Pons (tissue), 1 donor: ENCODE data around the gene XRCC1.
"Not testable (repeated sequence)": the region's sequence is repeated elsewhere in the genome, so short reads cannot be mapped to it uniquely, and the experiment has no call there.

Experiments used
- DNase-seq: peaks from one replicate; pipeline ENCODE4 v3.0.0-alpha.2; 2016; ENCODE audit warnings: low spot score

XRCC1 gene

DNA sequence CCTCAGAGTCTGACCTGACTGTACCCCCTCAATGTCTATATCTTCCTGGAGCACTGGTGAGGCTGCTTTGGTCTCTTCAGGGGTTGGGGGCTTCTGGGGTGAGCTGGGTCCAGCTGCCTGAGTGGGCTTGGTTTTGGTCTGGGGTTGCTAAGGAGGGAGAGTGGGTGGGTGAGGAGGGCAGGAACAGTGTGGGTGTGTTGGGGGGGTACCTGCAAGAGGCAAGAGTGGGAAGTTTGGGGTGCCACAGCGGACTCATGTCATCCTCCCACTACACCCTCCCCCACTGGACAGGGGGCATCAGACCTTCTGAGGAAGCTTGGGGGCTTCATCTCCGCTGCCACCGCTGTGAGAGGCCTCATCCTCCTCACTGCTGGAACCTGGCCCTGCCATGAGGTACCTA, 28.7 kb downstream of the XRCC1 start:
- no peak for DNase-seq

DNA sequence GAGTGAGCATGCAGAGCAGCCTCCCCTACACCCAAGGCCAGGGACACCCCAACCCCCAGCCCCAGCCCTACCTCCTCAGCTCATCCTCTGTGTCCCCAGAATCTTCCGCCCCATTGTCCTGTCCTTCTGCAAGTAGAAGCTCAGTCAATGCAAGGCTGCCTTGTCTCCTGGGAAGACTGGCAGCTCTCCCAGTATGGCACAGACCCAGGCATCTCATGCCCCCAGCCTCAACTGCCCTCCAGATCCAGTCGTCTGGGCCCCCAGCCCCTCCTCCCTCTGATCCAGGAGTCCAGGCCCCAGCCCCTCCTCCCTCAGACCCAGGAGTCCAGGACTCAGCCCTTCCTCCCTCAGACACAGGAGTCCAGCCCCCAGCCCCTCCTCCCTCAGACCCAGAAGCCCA, 29.3 kb downstream of the XRCC1 start:
- DNase-seq, result no peak

DNA sequence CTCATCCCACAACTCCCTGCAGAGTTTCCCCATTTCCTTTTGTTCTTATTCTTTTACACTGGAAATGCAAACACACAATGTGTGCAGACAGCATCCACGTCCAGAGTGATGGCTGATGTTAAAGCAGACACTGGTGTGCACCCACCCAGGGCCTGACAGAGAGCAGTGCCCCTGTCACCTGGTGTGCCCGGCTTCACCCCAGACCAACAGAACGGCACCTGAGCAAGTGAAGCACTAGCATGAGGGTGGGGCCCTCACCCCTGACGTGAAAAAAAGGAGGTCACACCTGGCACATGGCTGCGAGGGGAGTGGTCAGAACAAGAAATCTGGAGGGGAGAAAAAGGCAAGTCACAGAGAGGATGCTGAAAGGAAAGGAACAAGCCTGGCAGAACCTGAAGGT, 30.1 kb downstream of the XRCC1 start:
- DNase-seq, result no peak

DNA sequence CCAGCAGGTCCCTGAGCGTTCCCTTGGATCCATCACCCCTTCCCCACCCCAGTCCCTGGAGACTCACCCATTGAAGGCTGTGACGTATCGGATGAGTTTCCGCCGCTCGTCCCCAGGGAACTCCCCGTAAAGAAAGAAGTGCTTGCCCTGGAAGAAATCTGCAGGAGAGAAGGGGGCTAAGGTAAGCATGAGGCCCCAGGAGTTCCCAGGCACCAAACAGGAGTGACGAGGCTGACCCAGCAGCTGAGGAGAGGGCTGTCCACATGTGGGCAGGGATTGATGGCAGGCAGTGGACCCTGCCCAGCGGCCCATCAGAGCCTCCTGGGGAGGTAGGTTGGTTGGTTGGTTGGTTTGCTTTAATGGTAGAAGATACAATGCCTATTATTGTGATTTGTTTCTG, 31.2 kb downstream of the XRCC1 start:
- no peak for DNase-seq

DNA sequence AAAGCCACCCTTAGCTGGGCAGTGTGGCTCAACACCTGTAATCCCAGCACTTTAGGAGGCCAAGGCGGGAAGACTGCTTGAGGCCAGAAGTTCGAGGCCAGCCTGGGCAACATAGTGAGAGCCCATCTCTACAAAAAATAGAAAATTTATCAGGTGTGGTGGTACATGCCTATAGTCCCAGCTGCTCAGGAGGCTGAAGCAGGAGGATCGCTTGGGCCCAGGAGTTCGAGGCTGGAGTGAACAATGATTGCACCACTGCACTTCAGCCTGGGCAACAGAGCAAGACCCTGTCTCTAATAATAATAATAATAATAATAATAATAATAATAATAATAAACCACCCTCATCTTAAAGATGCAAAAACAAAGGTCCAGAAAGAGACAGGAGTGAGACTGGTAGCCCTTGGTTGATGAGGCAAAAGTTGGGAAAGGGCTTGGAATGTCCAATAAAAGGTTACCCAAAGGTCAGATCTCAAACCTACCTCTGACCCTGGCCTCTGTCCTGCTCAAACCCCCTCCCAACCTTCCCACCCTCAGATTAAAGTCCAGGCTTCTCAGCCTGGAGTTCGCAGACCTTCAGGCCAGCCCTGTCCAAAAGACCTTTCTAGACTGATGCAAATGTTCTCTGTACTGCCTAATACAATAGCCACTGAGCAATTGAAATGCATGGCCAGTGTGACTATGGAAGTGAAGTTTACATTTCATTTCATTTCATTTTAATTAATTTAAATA, 33.2 kb downstream of the XRCC1 start:
- DNase-seq, result no peak

DNA sequence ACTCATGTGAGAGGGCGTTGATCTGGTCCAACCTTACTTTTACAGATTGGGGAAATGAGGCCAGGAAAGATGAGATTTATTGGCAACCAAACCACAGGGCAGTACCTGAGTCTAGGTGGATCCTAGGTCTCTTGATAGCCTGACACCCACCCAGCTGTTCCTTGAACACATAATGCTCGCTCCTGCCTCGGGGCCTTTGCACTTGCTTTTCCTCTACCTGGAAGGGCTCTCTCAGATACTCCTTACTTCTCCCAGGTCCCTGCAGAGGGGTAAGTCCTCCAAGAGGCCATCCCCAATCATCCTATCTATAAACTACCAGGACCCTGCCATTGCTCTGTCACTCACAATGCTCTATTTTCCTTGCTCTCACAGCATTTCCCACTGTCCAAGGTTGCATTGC, 34.9 kb downstream of the XRCC1 start:
- no peak for DNase-seq

DNA sequence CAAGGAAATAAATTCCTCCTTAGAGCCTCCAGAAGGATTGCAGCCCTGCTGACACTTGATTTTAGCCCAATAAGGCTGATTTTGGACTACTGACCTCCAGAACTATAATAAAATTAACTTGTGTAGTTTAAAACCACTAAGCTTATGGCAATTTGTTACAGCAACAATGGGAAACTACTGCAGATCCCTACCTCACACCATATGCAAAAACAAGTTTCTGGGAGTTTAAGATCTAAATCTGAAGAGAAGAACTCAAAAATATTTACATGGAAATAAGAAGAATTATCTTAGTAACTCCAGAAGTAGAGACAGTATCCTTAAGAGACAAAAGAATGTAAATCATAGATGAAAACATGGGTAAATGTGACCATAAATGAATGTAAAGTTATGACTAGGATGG, 36.4 kb downstream of the XRCC1 start:
- no peak for DNase-seq

DNA sequence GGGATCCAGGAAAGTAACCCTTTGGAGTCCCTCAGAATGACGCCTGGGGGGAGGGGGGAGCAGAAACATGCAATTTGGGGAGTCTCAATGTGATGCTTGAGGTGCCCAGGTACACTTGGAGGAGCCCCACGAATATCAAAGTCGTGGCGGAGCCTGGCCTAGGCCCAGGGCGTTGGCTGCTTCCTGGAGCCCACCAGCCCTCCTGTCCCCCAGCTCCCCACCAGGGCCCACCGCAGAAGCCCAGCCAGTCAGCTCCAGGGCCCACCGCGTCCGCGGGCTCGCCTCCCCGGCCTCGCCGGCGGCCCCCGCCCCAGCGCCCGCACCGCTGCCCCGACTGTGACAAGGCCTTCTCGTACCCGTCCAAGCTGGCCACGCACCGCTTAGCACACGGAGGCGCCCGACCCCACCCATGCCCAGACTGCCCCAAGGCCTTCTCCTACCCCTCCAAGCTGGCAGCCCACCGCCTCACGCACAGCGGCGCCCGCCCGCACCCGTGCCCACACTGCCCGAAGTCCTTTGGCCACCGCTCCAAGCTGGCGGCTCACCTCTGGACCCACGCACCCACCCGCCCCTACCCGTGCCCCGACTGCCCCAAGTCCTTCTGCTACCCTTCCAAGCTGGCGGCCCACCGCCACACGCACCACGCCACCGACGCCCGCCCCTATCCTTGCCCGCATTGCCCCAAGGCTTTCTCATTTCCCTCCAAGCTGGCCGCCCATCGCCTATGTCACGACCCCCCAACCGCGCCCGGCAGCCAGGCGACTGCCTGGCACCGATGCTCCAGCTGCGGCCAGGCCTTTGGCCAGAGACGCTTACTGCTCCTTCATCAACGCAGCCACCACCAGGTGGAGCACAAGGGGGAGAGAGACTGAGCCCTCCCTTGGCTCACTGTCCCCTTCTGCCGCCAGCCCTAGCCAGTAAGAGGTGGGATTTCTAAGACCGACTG, 40.2 kb downstream of the XRCC1 start:
- peak; percentile 52 for DNase-seq

DNA sequence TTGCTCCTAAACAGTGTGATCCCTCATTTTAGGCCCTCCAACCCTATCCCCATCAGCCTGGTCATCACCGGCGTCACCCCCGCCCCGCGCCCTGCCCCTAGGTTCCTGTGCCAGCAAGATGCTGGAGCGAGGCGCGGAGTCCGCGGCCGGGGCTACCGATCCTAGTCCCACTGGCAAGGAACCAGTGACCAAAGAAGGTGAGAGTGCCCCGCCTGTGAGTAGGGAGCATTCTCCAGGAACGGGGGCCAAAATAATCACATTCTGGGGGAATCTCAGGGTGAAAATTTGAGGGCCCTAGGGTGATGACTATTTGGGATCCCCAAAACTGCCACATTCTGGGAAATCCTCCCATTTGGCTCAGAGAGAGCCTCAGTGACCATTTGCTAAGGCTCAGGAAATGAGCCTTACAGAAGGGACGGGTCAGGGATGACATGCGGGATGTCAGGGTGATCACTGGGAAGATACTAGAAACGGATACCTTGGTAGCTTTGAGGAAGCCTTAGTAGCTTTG, 41.0 kb downstream of the XRCC1 start:
- peak; percentile 31 for DNase-seq

DNA sequence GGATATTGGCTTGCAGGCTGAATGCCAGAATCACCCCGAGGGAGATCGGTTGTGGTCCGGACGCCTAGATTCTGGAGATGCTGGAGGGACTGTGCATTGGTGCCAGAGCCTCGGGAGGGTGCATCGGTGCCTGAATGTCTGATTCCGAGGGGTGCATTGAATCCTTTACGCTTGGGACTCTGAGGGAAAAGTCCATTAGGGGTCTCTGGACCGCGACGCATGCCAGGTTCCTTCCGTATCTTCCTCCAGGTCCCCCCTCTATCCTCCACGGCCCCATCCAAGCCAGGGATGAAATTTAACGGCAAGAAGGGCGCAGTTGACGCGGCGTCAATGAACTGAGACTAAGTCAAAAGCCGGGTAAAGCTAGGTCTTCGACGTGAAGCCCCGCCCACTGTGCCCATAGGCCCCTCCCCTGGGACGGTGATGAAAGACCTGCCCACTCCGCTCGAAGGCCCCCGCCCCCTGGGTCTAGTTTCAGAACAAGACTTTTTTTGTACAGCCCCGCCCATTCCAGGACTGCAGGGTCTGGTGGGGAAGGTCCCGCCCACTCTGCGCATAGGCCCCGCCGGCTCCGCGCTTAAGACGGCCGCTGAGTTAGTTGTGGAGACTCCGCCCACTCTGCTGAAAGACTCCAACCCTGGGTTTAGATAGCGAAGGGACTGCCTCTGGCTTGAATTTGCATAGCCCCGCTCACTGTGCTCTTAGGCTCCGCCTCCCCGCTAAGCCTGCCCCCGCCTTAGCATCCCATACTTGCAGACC, 41.6 kb downstream of the XRCC1 start:
- peak; percentile 95 for DNase-seq

DNA sequence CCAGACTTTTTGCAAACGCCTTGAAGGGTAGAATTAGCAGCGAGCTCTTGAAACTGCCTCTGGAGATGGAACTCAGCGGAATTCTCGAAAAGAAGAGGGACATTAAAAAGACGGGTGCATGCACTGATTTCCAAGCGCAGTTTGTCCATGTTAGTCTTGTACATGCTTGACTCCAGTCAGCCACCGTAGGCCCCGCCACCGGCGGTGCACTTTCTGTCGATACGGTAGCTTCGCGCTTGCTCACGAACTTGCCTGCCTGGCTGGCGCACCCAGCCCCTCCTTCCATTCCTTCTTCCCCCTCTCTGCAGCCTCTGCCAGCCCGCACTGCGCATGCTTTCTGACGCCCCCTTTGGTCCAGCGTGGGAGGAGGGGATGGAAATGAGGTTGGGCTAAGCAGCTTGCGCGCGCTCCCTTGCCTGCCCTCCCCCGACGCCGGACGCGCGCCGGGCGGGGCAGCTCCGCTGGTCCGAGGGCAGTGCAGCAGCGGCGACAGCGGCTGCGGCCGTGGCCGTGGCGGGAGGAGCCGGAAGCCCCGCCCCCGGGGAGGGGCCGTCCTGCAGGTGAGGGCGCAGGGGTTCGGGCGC, 42.3 kb downstream of the XRCC1 start, which contains the start of gene ZNF575:
ZNF575 (plus strand) TSS at position 227 of the 584 bp plus-strand sequence. CDS start 1,235 bp downstream, outside the sequence.
- DNase-seq, result peak; percentile 95

DNA sequence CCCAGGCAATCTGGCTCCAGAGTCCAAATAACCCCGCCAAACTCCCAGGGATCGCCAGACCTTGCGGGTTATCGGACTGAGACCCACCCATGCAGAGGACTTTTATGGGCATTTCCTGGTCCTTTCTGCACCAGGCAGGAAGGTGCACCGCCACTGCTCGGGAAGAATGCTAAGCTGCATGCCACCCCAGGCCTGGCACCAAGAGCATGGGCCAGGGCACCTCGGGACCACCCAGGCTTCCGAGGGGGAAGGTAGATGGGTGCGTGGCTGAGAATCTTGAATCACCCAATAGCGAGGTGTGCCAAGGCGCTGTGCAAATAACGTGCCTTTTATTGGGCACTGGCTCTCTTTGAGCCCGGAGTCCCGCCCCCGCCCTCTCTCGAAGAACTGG, 42.8 kb downstream of the XRCC1 start:
- no peak for DNase-seq

DNA sequence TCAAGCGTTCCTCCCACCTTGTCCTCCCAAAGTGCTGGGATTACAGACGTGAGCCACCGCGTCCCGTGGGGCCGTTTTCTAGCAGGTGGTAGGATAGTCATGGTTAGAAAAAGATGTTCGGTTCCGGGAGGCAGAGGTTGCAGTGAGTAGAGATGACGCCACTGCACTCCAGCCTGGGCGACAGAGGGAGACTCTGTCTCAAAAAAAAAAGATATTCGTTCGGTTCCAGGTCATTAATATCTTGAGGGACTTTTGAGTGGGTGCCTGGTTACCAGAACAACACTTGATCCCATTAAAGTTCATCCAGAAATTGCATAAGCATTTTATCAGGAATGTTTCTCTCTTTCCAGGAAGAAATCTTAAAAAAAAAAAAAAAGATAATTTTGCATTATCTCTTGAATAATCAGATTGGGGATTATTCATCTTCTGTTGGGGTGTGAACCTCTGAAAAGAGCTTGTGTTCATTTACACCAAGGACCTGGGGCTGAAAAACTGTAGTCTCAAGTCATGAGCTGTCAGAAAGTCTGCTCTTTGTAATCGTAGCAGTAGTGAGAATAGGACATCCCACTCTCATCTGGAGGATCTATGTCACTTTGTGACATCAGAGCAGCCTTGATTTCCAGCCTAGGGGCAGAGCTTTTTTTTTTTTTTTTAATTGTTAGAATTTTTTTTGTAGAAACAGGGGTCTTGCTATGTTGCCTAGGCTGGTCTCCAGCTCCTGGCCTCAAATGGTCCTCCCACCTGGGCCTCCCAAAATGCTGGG, 47.3 kb downstream of the XRCC1 start:
- no peak for DNase-seq

DNA sequence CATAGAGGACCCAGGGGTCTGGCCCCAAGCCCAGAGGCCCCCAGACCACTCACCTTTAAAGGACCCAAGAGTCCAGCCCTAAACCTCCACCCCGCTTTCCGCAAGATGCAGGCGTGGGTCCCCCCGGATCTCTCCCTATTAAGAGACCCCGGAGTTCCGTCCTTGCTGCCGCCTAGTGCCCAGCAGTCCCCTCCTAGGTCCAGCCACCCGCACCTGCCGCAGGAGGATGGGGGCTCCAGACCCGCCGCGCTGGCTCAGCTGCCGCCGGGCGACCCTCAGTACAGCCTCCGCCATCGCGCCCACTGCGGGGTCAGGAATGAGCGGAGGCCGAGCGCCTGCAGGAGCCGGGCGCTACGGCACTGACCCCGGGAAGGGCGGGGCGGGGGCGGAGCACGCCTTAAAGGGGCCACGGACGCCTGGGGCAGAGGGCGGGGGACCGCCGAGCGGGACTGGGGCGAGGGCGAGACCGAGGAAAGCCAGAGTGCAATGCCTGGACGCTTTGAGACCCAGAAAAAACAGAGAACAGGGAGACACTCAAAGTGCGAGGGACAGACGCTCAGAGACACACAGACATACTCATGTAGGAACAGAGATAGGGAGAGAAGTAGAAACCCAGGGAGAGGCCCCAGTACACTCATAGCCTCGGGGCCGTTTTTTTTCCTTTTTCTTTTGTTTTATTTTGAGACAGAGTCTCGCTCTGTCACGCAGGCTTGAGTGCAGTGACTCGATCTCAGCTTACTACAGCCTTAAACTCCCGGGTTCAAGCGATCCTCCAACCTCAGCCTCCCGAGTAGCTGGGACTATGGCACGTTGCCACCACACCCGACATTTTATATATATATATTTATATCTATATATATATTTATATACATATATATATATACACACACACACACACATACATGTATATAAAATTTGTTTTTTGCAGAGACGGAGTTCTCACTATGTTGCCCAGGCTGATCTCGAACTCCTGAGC, 48.2 kb downstream of the XRCC1 start, which contains the start of gene ETHE1:
ETHE1 (minus strand) TSS at position 318 of the 976 bp plus-strand sequence; CDS start at position 294, 24 bp downstream.
- DNase-seq, result peak; percentile 58

DNA sequence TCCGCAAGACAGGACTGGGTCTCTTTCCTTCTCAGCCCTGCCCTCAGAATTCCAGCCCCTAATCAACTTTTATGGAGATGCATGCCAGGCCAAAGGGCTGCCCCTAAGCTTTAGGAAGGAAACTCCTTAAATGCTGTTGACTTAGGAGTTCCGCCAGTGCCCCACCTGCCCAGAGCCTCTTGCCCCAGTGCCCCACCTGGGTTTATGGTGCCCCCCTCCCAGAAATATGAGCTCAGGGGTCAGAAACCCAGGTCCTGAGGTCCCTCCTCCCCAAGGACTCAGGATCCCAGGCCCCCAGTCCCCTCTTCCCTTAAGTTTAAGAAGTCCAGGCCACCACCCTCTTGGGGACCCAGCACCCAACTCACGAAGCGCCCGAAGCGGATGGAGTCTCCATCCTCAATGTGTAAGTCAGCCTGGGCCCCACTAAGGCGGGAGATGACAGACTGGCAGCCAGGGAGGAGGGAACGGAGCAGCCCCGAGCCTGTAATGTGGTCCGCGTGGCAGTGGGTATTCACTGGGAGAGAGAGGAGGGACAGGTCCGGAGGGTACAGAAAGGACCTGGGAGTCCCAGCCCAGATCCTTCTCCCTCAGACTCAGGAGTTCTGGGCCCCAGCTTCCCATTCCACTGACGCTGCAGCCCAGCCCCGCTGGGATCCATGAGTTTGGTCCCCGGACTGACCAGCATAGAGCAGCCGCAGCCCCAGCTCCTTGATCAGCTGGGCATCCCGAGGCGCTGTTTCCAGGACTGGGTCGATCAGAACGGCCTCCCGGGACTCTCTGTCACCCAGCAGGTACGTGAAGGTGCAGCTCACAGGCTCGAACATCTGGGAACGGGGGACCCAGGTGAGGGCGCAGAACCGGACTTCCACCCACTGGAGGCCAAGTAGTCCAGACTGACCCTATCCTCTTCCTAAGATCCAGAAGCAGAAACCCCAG, 49.2 kb downstream of the XRCC1 start:
- no peak for DNase-seq

DNA sequence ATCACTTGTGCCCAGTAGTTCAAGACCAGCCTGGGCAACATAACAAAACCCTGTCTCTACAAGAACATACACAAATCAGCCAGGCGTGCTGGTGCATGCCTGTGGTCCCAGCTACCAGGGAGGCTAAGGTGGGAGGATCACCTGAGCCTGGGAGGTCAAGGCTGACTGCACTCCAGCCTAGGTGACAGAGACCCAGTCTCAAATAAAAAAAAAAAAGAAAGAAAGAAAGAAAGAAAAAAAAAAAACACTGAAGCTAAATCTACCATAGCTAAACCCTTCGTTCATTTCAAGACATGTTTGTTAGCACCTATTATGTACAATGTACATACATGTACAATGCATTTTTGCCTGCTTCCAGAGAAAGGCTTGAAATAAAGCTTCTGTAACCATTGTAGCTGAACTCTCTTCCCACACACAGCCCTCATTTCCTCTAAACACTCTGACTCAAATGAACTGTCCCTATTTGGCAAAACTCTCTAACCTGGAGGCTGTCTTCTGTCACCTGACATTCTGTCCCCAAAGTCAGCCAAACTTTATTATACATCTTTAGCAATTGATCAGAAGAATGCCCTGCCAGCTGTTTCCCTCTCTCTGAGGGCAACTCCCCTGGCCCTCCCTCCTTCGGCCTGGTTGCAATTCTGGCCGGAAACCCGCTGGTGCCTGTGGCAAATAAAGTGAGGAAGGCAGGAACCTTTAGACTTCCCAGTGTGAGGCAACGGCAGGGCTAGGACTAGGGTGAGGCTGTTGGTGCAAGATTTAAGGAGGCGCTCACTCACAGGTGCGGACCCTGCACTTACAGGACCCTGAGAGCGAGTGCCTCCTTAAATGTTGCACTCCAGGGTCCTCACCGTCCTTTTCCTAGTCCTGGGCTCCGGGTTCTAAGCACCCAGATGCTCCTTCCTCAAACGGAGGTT, 50.1 kb downstream of the XRCC1 start:
- DNase-seq, result peak; percentile 51

DNA sequence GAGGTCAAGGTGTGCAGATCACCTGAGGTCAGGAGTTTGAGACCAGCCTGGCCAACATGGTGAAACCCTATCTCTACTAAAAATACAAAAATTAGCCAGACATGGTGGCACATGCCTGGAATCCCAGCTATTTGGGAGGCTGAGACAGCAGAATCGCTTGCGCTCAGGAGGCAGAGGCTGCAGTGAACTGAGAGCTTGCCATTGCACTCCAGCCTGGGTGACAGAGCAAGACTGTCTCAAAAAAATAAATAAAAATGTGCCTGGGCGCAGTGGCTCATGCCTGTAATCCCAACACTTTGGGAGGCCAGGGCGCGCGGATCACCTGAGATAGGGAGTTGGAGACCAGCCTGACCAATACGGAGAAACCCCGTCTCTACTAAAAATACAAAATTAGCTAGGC, 51.6 kb downstream of the XRCC1 start:
- not testable (repeated sequence) for DNase-seq
